Activated CD4-positive, alpha-beta T cell treated with anti-CD3 and anti-CD28 coated beads for 36 hours (primary cell): Measurements from ENCODE around the gene TNFRSF21. TPM values are rescaled to one million over a fixed set of nuclear protein-coding genes. Genes with fewer than 3 reads are reported as not detected.

Source experiments
- ATAC-seq: fragments of 200-7000 bp; cut with Tn5 transposase; one replicate; pipeline ENCODE4 v1.10.0; 2021; ENCODE audit warnings: mild to moderate bottlenecking, moderate library complexity
- CTCF ChIA-PET: fragments of 350-600 bp; sonication (Branson Sonifier 250); formaldehyde crosslinking; loops from one replicate; lab custom pipeline; 2021; ENCODE audit warnings: antibody characterized with exemption; lab: Charles Lee
- POLR2A ChIA-PET: fragments of 350-600 bp; sonication (Branson Sonifier 250); formaldehyde crosslinking; loops from one replicate; lab custom pipeline; 2021; ENCODE audit warnings: antibody characterized with exemption, inconsistent platforms; lab: Charles Lee
- DNase-seq: peaks from one replicate; pipeline ENCODE4 v3.0.0-alpha.2; 2020
- H3K27ac Mint-ChIP-seq: one replicate; pipeline ENCODE4 v1.8.0; 2021; ENCODE audit warnings: mixed read lengths
- H3K27me3 Mint-ChIP-seq: one replicate; pipeline ENCODE4 v1.8.0; 2021; ENCODE audit warnings: mixed read lengths
- H3K36me3 Mint-ChIP-seq: one replicate; pipeline ENCODE4 v1.8.0; 2021; ENCODE audit warnings: low read depth, mixed read lengths
- H3K4me1 Mint-ChIP-seq: one replicate; pipeline ENCODE4 v1.8.0; 2021; ENCODE audit warnings: mixed read lengths
- H3K4me3 Mint-ChIP-seq: one replicate; pipeline ENCODE4 v1.8.0; 2021; ENCODE audit warnings: mild to moderate bottlenecking, moderate library complexity, mixed read lengths
- H3K9me3 Mint-ChIP-seq: one replicate; pipeline ENCODE4 v1.8.0; 2021; ENCODE audit warnings: low read depth, mixed read lengths
- intact Hi-C, 2 experiments: fragments of 100-400 bp; cut with DNase I in 1 of 2; cut with micrococcal nuclease in 1 of 2; formaldehyde crosslinking; loops; one replicate each; pipeline versions ENCODE4 v1.14.2 to v1.15.1; 2022 to 2024; cut with DNase I, micrococcal nuclease
- total RNA-seq, 2 experiments: library from RNA; stranded (reverse); gene quantifications; one replicate each; pipeline ENCODE4 v1.2.3, GENCODE V29; 2021

The TNFRSF21 gene
- total RNA-seq, 2 experiments from 2014 or later = 2.6 to 2.8 TPM

- POLR2A ChIA-PET = no interaction called here
- H3K36me3 Mint-ChIP-seq = no peaks in the 10 kb centered on the region
- H3K27me3 Mint-ChIP-seq = no peaks in the 10 kb centered on the region
Observed at GRCh38 chr6:47203938-47204611, 105.6 kb downstream of the TNFRSF21 start.

GRCh38 chr6:47203266-47203937 is 106.3 kb downstream of the TNFRSF21 start:
- peak; percentile 21 for DNase-seq
- Mint-ChIP-seq H3K9me3 (no peaks in the 10 kb centered on the region), H3K27ac (peak overlapping the region; percentile 1), H3K27me3 (no peaks in the 10 kb centered on the region), H3K36me3 (no peaks in the 10 kb centered on the region), H3K4me3 (no peak overlapping the region), H3K4me1 (peaks cover 19% of the 10 kb centered on the region)
- peak; percentile 81 for ATAC-seq
- POLR2A ChIA-PET = no interaction called here
- CTCF ChIA-PET = interaction anchor here (0.6 kb wide), 1 partner anchor 121 kb away, joined by 4 read pairs; no protein-coding TSS in a partner anchor
- intact Hi-C loops = loop anchor here in 1 of 2 experiments (5.0 kb wide), 1 partner anchor 104 kb away; the partner anchor contains the start of gene TNFRSF21

More at GRCh38 chr6:47203938-47204611, 105.6 kb downstream of the TNFRSF21 start:
- CTCF ChIA-PET = no interaction called here
- Mint-ChIP-seq H3K27ac (no peak overlapping the region), H3K9me3 (no peaks in the 10 kb centered on the region), H3K4me3 (no peak overlapping the region), H3K4me1 (peaks cover 18% of the 10 kb centered on the region)
- ATAC-seq (no peak), DNase-seq (no peak)
- intact Hi-C loops = loop anchor here in 1 of 2 experiments (5.0 kb wide), 1 partner anchor 103 kb away; the partner anchor contains the start of gene TNFRSF21

- POLR2A ChIA-PET = no interaction called here
- DNase-seq (peak; percentile 13), ATAC-seq (peak; percentile 36)
- intact Hi-C loops = loop anchor here in 1 of 2 experiments (5.0 kb wide), 1 partner anchor 105 kb away; the partner anchor contains the start of gene TNFRSF21
- Mint-ChIP-seq H3K4me3 (no peak overlapping the region), H3K9me3 (no peaks in the 10 kb centered on the region), H3K36me3 (no peaks in the 10 kb centered on the region), H3K4me1 (peaks cover 25% of the 10 kb centered on the region), H3K27me3 (no peaks in the 10 kb centered on the region), H3K27ac (peak overlapping the region; percentile 1)
- CTCF ChIA-PET = interaction anchor here (0.6 kb wide), 1 partner anchor 121 kb away, joined by 4 read pairs; no protein-coding TSS in a partner anchor
Observed at GRCh38 chr6:47202644-47203205, 107.0 kb downstream of the TNFRSF21 start.

GRCh38 chr6:47200536-47201334 is 109.0 kb downstream of the TNFRSF21 start:
- no peaks in the 10 kb centered on the region for H3K9me3 Mint-ChIP-seq
- DNase-seq (no peak), ATAC-seq (peak; percentile 47)
- intact Hi-C loops = loop anchor here in 1 of 2 experiments (5.0 kb wide), 1 partner anchor 107 kb away; the partner anchor contains the start of gene TNFRSF21
- CTCF ChIA-PET = interaction anchor here (0.6 kb wide), 1 partner anchor 1187 kb away, joined by 3 read pairs; no protein-coding TSS in a partner anchor
- H3K27ac Mint-ChIP-seq = no peak overlapping the region
- POLR2A ChIA-PET = no interaction called here
- no peaks in the 10 kb centered on the region for H3K36me3 Mint-ChIP-seq
- peaks cover 25% of the 10 kb centered on the region for H3K4me1 Mint-ChIP-seq
- no peak overlapping the region for H3K4me3 Mint-ChIP-seq
- no peaks in the 10 kb centered on the region for H3K27me3 Mint-ChIP-seq

GRCh38 chr6:47197682-47198640 is 111.7 kb downstream of the TNFRSF21 start:
- peaks cover 16% of the 10 kb centered on the region for H3K4me1 Mint-ChIP-seq
- no peak for DNase-seq
- H3K36me3 Mint-ChIP-seq = no peaks in the 10 kb centered on the region
- CTCF ChIA-PET = no interaction called here
- peak overlapping the region; percentile 37 for H3K4me3 Mint-ChIP-seq
- no peaks in the 10 kb centered on the region for H3K9me3 Mint-ChIP-seq
- intact Hi-C loops = no loop called here
- POLR2A ChIA-PET = no interaction called here
- no peaks in the 10 kb centered on the region for H3K27me3 Mint-ChIP-seq
- ATAC-seq = no peak
- peak overlapping the region; percentile 7 for H3K27ac Mint-ChIP-seq

GRCh38 chr6:47196113-47196512 is 113.6 kb downstream of the TNFRSF21 start:
- intact Hi-C loops = no loop called here
- ATAC-seq (no peak), DNase-seq (no peak)
- H3K4me1 Mint-ChIP-seq = peaks cover 11% of the 10 kb centered on the region
- no peak overlapping the region for H3K4me3 Mint-ChIP-seq
- H3K9me3 Mint-ChIP-seq = no peaks in the 10 kb centered on the region
- no peaks in the 10 kb centered on the region for H3K27me3 Mint-ChIP-seq
- CTCF ChIA-PET = interaction anchor here (0.6 to 0.7 kb wide), 2 partner anchors 9 to 776 kb away, joined by 3 read pairs; no protein-coding TSS in a partner anchor
- H3K27ac Mint-ChIP-seq = no peak overlapping the region
- no peaks in the 10 kb centered on the region for H3K36me3 Mint-ChIP-seq
- POLR2A ChIA-PET = no interaction called here

- Mint-ChIP-seq H3K27ac (no peak overlapping the region), H3K36me3 (no peaks in the 10 kb centered on the region), H3K9me3 (no peaks in the 10 kb centered on the region), H3K4me1 (peaks cover 7% of the 10 kb centered on the region), H3K4me3 (no peak overlapping the region), H3K27me3 (no peaks in the 10 kb centered on the region)
- ChIA-PET POLR2A (no interaction called here), CTCF (no interaction called here)
- no peak for DNase-seq
- intact Hi-C loops = no loop called here
- no peak for ATAC-seq
Observed at GRCh38 chr6:47195011-47195650, 114.6 kb downstream of the TNFRSF21 start.

GRCh38 chr6:47188588-47189021 is 121.1 kb downstream of the TNFRSF21 start:
- intact Hi-C loops = no loop called here
- no peak for DNase-seq
- POLR2A ChIA-PET = no interaction called here
- CTCF ChIA-PET = no interaction called here
- no peak for ATAC-seq
- Mint-ChIP-seq H3K27me3 (peaks cover 3% of the 10 kb centered on the region), H3K4me3 (no peak overlapping the region), H3K36me3 (no peaks in the 10 kb centered on the region), H3K4me1 (no peaks in the 10 kb centered on the region), H3K27ac (no peak overlapping the region), H3K9me3 (no peaks in the 10 kb centered on the region)

- H3K27ac Mint-ChIP-seq = no peak overlapping the region
- no peaks in the 10 kb centered on the region for H3K9me3 Mint-ChIP-seq
- H3K4me3 Mint-ChIP-seq = no peak overlapping the region
- ATAC-seq (no peak), DNase-seq (no peak)
- intact Hi-C loops = no loop called here
- H3K36me3 Mint-ChIP-seq = no peaks in the 10 kb centered on the region
- CTCF ChIA-PET = no interaction called here
- POLR2A ChIA-PET = no interaction called here
- H3K27me3 Mint-ChIP-seq = peaks cover 3% of the 10 kb centered on the region
- no peaks in the 10 kb centered on the region for H3K4me1 Mint-ChIP-seq
Observed at GRCh38 chr6:47187893-47188587, 121.7 kb downstream of the TNFRSF21 start.
